Jurkat, Clone E6-1 (cell line): ENCODE measurements around the gene AKT1S1.
A peak's percentile ranks its signal among the peaks of the same experiment; 100 is the strongest.

Source experiments
- DNase-seq: peaks from one replicate; pipeline ENCODE4 v3.0.0-alpha.2; 2011; ENCODE audit warnings: low read depth, low spot score
- H3K4me3 ChIP-seq: 2 replicates; pipeline ENCODE4 v1.5.1; 2011; ENCODE audit warnings: mild to moderate bottlenecking, low read length, control low read depth, moderate library complexity

AKT1S1 gene

DNA sequence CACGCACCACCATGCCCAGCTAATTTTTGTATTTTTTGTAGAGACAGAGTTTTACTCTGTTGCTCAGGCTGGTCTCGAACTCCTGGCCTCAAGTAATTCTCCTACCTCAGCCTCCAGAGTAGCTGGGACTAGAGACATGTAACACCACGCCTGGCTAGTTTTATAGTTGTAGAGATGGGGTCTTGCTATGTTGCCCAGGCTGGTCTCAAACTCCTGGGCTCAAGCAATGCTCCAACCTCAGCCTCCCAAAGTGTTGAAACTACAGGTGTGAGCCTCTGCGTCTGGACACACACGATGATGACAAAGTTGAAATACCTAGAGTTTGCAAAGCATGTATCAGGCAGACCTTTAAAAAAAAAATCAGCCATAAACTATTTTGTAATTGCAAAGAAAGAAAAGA lies 30.7 kb downstream of the AKT1S1 start:
- no peak for DNase-seq
- H3K4me3 ChIP-seq = no peak overlapping the region

DNA sequence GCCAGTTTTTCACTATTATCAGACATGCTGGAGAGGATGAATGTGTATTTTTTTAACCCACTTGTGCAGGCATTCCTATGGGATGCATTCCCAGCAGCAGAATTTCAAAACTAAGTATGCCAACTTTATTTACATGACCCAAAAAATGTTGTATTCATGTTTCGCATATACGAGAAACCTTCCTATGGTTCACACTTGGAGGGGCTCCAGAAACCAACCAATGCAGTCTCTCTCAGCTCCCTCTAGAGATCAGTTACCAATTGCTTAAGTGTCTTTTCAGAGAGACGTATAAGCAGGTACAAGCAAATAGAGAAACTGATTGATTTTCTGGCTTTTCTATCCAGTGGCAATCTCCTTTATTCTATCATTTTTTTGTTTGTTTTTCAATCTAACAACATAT lies 31.7 kb downstream of the AKT1S1 start:
- H3K4me3 ChIP-seq = no peak overlapping the region
- no peak for DNase-seq

DNA sequence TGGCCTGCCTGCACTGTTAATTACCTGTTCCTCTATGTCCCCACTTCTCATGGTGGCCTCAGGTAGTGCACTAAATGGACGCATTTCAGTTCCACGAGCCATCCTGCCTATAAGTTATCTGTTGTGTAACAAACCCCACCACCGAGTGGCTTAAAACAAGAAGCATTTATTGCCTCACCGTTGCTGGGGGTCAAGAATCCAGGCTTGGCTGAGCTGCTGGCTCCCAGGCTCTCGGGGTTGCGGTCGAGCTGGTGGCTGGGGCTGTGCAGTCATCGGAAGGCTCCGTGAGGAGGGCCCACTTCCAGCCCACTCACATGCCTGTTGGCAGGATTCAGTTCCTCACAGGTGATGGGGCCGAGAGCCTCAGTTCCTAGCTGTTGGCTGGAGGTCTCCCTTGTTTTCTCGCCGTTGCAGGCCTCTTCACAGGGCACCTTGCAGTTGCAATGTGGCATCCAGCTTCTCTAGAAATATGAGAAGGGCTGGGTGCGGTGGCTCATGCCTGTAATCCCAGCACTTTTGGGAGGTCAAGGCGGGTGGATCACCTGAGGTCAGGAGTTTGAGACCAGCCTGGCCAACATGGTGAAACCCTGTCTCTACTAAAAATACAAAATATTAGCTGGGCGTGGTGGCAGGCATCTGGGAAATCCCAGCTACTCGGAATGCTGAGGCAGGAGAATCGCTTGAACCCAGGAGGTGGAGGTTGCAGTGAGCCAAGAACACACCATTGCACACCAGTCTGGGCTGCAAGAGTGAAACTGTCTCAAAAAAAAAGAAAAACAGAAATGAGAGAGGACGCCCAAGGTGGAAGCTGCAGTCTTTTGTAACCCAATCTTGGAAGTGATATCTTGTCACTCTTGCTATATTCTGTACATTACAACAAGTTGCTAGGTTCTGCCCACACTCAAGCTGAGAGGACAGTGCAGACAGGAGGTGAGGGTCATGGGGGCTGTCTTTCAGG lies 32.7 kb downstream of the AKT1S1 start:
- DNase-seq = no peak
- no peak overlapping the region for H3K4me3 ChIP-seq

DNA sequence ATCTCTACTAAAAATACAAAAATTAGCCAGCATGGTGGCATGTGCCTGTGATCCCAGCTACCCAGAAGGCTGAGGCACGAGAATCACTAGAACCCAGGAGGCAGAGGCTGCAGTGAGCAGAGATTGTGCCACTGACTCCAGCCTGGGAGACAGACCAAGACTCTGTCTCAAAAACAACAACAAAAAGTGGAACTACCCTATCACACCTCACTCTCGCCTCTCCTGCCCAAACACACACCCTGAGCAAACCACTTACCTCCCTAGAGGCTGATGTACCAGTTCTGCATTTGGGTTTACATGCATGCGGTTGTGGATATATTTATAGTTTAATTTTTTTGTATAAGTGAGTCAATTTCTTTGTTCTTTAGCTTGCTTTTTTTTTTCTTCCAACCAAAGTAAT lies 33.9 kb downstream of the AKT1S1 start:
- no peak for DNase-seq
- H3K4me3 ChIP-seq = no peak overlapping the region

DNA sequence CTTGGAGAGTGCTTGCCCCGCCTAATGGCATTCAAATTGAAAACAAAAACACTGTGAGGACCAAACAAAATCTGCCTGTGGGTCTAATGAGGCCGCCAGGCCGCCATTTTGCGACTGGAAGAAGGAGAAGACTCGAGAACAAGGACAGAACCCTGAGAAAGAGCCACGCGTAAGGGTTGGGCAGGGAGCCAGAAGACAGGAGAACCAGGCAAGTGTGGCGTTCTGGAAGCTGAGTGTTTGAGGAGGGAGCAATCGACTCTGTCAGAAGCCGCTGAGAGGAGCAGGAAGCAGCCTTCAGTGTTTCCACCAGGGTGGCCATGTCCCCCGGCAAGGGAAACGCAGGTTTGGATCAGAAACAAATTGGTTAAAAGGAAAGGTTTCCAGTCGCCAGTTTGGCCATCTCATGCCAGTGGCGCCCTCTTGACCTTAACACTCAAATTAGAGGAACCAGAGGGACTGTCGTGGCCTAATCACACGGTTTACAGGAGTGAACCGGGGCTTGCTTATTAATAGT lies 36.4 kb downstream of the AKT1S1 start:
- DNase-seq = no peak
- H3K4me3 ChIP-seq = no peak overlapping the region

DNA sequence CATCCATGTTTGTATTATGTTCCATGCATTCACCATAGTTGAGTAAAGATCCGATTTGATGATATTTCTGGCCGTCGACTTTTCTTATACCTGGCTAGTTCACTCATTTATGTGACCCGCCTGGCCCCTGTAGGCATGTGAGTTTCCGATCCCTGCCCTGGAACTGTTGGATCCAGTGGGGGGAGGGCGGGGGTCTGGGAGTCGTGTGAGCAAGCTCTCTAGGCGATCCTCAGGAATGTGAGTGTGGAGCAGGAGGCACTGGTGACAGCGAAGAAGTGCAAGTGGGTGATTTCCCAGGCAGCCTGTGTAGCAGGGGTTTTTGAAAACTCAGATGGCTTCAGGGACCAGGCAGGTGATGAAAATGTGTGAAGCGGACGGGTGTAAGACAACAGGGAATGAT lies 36.8 kb downstream of the AKT1S1 start:
- DNase-seq = no peak
- no peak overlapping the region for H3K4me3 ChIP-seq

DNA sequence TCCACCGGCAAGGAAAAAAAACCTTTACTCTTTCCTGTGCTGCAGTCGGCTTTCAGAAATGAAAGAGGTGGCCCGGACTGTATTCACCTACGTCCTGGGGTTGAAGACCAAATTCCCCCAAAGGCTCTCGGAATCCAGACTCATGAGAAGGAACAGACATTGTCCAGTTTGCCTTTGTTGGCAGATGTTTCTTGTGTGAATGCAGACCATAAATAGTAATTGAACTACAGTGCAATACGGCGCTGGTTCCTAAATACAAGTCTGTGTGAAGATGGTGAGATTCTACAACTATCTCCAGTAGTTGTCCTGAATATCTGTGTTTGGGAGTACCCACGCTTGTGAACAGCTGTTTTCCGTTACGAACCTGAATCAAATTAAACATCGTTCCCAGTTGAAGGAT lies 37.4 kb downstream of the AKT1S1 start:
- no peak overlapping the region for H3K4me3 ChIP-seq

DNA sequence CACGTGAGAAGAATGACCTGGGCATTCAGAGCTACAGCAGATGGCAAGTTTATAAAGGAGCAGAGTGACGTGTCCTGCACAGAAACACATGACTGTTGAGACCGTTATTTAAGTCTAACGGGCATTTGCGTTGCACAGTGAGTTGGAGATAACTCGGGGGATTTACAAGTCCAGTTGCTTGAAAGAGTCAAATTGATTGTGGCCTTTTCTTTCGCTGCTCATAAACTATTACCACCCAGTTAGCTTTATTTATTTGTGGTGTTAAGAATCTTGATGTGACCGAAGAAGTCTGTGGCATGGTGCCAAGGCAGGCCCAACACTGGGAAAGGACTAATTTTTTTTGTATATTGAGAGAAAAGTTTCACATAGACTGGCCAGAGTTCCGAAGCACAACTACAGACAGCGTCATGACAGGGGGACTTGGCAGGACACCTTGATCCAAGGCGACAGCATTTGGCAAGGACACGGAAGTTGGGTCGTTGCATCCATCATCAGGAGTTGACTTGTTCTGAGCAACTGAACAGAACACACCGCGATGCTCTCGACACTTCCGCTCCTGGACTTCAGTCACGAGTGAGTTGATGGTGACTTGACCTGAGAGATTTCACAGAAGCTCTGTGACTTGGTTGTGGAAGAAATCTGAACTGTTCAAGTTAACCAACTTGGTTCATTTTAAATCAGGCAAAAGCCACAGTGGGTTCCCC lies 38.1 kb downstream of the AKT1S1 start:
- no peak for DNase-seq
- H3K4me3 ChIP-seq = no peak overlapping the region

More for the DNA sequence above, 37.4 kb downstream of the AKT1S1 start:
- no peak for DNase-seq

DNA sequence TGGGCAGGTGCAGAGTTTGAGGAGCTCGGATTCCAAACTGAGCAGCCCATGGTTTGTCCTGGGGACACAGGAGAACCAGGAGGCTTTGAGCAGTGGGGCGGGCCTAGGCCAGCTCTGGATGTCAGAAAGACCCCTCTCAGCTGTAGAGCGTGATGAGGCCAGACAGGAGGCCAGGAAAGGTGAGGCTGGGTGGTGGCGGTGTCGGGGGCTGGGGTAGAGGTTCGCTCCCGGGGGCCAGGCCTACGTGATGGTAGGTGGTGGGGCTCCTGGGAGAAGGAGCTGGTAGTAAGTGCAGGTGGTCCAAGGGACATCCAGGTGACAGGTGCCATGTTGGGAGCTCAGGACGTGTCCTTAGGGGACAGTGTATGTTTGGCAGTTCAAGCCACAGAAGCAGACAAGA lies 39.7 kb downstream of the AKT1S1 start:
- no peak overlapping the region for H3K4me3 ChIP-seq
- no peak for DNase-seq

DNA sequence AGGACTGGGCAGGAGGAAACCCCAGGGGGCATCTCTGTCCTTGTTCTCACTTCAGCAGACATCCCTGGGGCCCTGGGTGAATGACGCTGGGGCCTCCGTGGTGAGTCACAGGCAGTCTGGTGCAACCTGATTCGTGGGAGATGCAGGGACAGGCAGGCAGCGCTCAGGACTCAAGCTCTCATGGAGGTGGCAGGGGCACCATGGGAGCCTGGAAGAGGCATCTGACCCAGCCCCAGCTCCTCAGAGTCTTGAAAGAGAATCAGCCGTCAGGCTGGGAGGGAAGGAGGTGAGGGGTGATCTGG lies 40.2 kb downstream of the AKT1S1 start:
- DNase-seq = no peak
- H3K4me3 ChIP-seq = no peak overlapping the region

DNA sequence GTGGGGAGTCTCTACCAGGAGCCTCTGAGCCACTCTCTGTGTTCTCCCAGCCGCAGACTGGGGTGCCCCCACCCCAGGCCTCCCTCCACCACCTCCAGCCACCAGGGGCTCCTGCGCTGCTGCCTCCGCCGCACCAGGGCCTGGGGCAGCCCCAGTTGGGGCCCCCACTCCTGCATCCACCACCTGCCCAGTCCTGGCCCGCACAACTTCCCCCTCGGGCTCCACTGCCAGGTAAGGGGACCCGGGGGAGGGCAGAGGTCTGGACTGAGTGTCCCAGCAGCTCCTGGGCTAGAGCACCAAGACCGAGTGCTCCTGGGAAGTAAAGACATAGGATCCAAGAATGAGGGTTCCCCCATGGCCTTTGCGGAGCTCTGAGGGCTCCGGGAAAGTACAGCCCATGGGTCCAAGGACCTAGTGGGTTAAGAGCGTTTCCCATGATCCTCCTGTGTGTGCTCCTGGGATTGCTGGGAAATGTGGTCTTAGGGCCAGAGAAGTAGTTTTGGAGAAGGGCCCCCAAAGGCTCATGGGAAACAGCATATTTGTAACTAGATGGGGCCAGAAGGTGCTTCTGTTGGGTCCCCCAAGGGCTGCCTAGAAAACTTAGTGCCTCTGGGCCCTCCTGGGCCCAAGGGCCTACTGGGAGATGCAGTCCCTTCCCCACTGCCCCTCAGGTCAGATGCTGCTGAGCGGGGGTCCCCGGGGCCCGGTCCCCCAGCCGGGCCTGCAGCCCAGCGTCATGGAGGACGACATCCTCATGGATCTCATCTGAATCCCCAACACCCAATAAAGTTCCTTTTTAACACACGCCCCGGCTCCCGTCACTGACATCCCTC lies 40.8 kb downstream of the AKT1S1 start:
- H3K4me3 ChIP-seq = no peak overlapping the region
- no peak for DNase-seq

DNA sequence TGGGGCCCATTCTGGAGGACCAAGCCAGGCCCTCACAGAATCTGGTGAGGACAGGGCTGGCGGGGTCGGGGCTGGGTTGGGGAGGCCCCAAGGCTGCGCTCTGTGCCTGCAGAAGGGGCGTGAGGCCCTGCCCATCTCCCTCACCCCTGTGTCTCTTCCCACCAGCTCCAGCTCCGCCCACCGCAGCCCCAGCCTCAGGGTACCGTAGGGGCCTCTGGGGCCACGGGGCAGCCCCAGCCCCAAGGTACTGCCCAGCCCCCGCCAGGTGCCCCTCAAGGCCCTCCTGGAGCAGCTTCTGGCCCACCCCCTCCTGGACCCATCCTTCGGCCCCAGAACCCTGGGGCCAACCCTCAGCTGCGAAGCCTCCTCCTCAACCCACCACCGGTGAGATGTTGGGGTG lies 41.6 kb downstream of the AKT1S1 start:
- no peak for DNase-seq
- no peak overlapping the region for H3K4me3 ChIP-seq

DNA sequence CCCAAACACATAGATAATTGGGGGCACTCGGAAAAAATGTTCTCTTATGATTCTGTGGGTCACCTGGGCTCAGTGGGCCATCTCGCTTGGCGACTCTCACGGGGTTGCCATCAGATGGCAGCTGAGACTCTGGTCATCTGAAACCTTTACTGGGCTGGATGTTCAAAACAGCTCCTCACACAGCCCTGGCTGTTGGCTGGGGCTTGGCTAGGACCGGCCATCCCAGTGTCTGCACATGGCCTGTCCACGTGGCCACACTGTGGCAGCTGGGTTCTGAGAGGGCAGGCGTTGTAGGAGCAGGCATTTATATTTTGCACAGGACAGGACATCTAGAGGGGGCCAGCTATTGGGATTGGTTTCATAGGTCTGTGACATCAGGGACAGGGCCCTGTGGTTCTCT lies 43.6 kb downstream of the AKT1S1 start:
- H3K4me3 ChIP-seq = no peak overlapping the region

DNA sequence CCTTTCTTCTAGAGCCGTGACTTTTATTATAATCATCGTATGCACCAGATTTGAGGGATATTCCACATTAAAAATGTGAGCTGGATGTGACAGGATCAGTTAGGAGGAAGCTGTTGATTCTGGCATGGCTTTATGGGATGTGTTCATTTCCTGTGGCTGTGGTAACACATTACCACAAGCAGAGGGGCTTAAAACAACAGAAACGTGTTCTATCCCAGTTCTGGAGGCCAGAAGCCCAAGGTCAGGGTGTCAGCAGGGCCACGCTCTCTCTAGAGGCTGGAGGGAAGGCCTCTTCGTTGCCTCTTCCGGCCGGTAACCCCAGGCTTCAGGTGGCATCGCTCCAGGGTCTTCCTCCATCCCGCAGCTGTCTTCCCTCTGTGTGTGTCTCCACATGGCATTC lies 44.6 kb downstream of the AKT1S1 start:
- no peak overlapping the region for H3K4me3 ChIP-seq
- DNase-seq = peak; percentile 48

More for the DNA sequence above, 43.6 kb downstream of the AKT1S1 start:
- DNase-seq = no peak

DNA sequence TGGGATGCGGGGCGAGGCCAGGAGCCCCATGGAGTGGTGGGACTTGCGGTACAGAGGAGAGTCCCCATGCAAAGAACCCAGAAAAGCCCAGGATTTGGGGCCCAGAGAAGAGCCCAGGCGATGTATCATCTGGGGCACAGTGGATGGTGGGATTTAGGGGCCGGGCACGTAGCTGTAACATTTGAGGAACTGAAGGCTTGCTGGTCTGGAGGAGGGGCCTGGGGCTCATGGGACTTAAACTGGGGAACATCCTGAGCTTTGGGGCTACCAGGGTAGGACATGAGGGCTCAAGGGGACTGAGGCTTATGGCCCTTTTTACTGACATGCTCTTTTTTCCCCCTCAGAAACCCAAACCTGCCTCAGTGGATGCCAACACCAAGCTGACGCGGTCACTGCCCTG lies 45.6 kb downstream of the AKT1S1 start:
- no peak for DNase-seq
- no peak overlapping the region for H3K4me3 ChIP-seq

DNA sequence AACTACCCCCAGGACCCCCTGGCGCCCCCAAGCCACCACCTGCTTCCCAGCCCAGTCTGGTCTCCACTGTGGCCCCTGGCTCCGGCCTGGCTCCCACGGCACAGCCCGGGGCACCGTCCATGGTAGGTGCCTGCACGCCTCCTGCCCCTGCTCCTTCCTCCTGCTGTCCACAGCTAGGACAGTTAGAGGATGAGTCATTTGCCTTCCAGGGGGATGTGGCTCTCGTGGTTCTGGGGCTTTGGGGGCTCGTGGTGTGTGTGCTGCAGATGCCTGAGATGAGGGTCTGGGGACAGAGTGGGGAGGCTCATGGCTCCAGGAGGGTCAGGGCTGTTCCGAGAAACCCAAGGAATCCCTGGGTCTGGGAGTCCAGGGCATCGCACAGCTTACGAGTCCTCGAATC lies 46.4 kb downstream of the AKT1S1 start:
- H3K4me3 ChIP-seq = no peak overlapping the region
- DNase-seq = no peak

DNA sequence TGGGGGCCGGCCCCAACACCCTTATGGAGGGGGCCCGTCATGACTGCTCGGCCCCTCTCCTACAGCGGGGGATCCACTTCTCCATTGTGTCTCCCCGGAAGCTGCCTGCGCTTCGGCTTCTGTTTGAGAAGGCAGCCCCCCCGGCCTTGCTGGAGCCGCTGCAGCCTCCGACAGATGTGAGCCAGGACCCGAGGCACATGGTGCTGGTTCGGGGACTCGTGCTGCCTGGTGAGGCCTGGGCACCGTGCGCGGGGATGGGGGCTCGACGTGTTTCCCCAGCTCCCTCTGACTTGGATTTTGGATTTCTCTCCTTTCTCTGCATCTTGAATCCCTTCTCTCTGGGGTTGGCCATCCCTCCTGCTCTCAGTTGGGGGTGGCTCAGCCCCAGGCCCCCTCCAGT lies 47.4 kb downstream of the AKT1S1 start:
- DNase-seq = no peak

DNA sequence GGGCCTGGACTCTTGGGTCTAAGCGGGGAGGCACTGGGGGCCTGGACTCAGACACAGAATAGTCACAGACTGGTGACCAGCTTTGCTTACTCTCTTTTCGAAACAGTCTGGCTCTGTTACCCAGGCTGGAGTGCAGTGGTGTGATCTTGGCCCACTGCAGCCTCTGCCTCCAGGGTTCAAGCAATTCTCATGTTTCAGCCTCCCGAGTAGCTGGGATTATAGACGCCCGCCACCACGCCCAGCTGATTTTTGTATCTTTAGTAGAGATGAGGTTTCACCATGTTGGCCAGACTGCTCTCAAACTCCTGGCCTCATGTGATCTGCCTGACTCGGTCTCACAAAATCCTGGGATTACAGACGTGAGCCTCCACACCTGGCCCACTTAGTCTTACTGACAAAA lies 48.0 kb downstream of the AKT1S1 start:
- DNase-seq = no peak

More for the DNA sequence above, 47.4 kb downstream of the AKT1S1 start:
- no peak overlapping the region for H3K4me3 ChIP-seq

DNA sequence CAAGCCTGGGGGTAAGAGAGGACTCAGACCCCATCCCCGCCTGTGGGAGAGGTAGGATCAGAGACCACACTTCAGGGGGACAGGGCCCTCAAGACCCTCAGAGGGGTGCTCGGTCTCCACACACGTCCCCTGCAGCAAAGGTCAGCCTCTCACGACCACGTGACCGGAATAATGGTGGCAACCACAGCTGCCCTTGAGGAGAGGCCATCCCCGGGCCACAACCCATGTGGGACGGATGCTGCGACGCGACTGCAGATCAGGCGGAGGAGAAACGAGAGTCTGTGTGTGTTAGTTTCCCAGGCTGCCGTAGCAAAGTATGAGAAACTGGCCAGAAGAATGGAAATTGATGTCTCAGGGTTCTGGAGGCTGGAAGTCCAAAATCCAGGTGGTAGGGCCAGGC lies 50.1 kb downstream of the AKT1S1 start:
- no peak for DNase-seq
- H3K4me3 ChIP-seq = no peak overlapping the region

More for the DNA sequence above, 48.0 kb downstream of the AKT1S1 start:
- no peak overlapping the region for H3K4me3 ChIP-seq

DNA sequence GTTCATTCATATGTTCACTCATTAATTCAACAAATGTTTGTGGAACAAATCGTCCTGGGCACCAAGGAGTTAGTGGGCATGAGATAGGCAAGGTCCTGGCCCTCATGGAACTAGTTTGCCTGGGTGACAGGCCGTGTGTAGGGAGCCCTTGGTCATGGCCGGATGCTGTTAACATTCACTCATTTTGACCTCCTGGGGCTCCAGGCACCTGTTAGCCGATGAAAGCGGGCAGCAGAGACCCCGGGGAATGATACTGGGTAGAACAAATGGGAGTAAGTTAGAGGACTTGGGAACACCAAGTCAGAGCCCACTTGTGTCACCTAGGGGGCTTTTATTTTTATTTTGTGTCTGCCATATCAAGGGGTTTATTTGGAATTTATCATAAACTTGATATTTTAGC lies 52.5 kb downstream of the AKT1S1 start:
- no peak for DNase-seq
- H3K4me3 ChIP-seq = no peak overlapping the region
